ENCODE results near the gene ZNF687. TPM values are rescaled to one million over a fixed set of nuclear protein-coding genes. Genes with fewer than 3 reads are reported as not detected.

Gene ZNF687
- total and polyA plus RNA-seq, 7 donors = 4.6 to 14.8 (median 11.7) TPM

DNA sequence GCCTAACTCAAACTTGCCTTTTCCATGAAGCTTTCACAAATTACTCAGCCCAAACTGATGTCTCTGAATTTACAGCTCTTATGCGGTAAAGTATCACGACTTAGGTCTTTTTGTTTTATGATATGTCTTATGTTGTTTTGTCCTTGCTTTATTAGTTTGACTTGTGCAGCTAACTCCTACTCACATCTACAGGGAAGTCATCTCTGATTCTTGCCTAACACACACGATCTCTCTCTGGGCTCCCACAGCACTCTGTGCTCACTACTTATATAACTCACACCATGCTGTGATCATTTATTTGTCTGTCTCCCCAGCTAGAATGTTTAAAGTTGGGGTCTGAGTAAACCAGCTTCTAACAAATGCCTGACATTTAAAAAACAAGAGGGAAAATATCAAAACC, 54.5 kb downstream of the ZNF687 start:
- Histone ChIP-seq H3K9me3 (no peaks in the 10 kb centered on the region), H3K27ac (no peak overlapping the region), H3K4me3 (no peak overlapping the region), H3K36me3 (ENCODE audit: insufficient read depth in 1 of 2, low read depth in 1 of 2) (peaks cover 0 to 2% of the 10 kb centered on the region in 2 donors), H3K27me3 (ENCODE audit: insufficient read depth in 3 of 3, low read length in 2 of 3) (no peaks in the 10 kb centered on the region), H3K4me1 (no peaks in the 10 kb centered on the region)
- ATAC-seq (no peak), DNase-seq (no peak)
- intact Hi-C loops (cut with DNase I) = no loop called here
- TF ChIP-seq, protein P1, sequence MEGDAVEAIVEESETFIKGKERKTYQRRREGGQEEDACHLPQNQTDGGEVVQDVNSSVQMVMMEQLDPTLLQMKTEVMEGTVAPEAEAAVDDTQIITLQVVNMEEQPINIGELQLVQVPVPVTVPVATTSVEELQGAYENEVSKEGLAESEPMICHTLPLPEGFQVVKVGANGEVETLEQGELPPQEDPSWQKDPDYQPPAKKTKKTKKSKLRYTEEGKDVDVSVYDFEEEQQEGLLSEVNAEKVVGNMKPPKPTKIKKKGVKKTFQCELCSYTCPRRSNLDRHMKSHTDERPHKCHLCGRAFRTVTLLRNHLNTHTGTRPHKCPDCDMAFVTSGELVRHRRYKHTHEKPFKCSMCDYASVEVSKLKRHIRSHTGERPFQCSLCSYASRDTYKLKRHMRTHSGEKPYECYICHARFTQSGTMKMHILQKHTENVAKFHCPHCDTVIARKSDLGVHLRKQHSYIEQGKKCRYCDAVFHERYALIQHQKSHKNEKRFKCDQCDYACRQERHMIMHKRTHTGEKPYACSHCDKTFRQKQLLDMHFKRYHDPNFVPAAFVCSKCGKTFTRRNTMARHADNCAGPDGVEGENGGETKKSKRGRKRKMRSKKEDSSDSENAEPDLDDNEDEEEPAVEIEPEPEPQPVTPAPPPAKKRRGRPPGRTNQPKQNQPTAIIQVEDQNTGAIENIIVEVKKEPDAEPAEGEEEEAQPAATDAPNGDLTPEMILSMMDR (IDR thresholded peaks at IDR 0.05) = no peak
- WGBS, 3 donors = 90 to 95% (median 91%) methylated on average over 3 of the region's 3 CpGs

DNA sequence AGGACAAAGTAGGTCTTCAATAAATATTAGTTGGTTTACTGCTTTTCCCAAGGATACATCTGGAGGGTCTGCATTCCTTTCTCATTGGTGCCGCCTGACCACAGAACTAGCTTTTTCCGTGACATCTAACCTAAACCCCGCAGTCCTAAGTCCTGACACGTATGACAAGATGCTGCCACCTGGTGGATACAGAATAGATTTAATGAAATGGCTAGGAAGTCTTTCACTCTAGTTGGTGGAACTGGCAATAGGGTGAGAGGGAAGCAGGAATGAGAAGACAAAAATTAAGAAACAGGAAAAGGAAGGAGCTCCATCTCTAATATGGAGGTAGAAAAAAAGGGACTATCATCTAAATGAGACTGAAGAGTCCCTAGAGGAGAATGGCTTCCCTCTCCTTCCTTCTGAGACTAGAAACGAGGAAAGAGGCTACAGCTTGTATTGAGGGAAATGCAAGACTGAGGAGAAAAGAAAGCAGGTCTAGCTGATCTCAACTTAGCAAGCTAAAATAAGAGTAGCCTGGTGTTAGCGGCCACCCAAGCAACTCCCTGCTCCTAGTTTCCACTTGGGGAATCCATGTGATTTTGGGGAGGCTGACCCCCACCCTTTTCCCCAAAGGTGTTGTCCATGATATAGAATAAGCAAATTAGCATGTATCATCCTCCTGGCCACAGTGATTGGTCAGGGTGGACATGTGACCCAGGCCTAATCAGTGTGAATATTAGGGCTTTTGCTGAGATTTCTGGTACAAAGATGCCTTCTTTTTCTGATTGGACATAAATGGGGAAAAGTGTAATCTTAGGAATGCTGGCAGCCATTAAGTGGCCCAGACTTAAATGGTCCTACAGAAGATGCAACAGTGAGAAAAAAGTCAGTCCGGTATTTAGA, 59.0 kb downstream of the ZNF687 start:
- intact Hi-C loops (cut with DNase I) = loop anchor here (1.0 to 10.0 kb wide), 2 partner anchors 40 to 54 kb away; partner anchors contain the start of gene PSMB4 (in 1 of the 2)
- H3K36me3 ChIP-seq (ENCODE audit: insufficient read depth in 1 of 2, low read depth in 1 of 2) = peaks cover 0 to 47% of the 10 kb centered on the region in 2 donors
- 29 to 36% (median 34%) methylated on average over 7 of the region's 7 CpGs for WGBS, 3 donors
- no peaks in the 10 kb centered on the region for H3K27me3 ChIP-seq (ENCODE audit: insufficient read depth in 3 of 3, low read length in 2 of 3)
- H3K4me1 ChIP-seq = peaks cover 4% of the 10 kb centered on the region
- no peak overlapping the region for H3K4me3 ChIP-seq
- TF ChIP-seq, protein P1 (IDR thresholded peaks at IDR 0.05) = peak; percentile 75
- peak overlapping the region; percentile 19 for H3K27ac ChIP-seq
- no peaks in the 10 kb centered on the region for H3K9me3 ChIP-seq
- DNase-seq (no peak), ATAC-seq (peak; percentile 83 to 93 (median 84))

Other genes with a start within 250 kb of the ZNF687 start
- under 1 TPM; 0.06 to 0.96 (median 0.43) TPM for gene BNIPL, start 245.7 kb upstream of the ZNF687 start, total RNA-seq
- under 1 TPM; 0.04 to 0.10 (median 0.05) TPM for gene BNIPL, start 245.7 kb upstream of the ZNF687 start, polyA plus RNA-seq
- gene C1orf56, start 234.5 kb upstream of the ZNF687 start, total RNA-seq = 1 to 10 TPM; 5.1 to 8.8 (median 6.9) TPM
- 10 to 100 TPM in 1 of 3 donors, 1 to 10 TPM in 2; 1.3 to 16.9 (median 6.5) TPM for gene C1orf56, start 234.5 kb upstream of the ZNF687 start, polyA plus RNA-seq
- 10 to 100 TPM; 26.1 to 49.8 (median 33.2) TPM for gene CDC42SE1, start 222.7 kb upstream of the ZNF687 start, total RNA-seq
- gene CDC42SE1, start 222.7 kb upstream of the ZNF687 start, polyA plus RNA-seq = 10 to 100 TPM; 20.1 to 46.4 (median 24.7) TPM
- 10 to 100 TPM in 1 of 4 donors, 1 to 10 TPM in 3; 1.3 to 35.8 (median 4.5) TPM for gene MLLT11, start 221.9 kb upstream of the ZNF687 start, total RNA-seq
- gene MLLT11, start 221.9 kb upstream of the ZNF687 start, polyA plus RNA-seq = 1 to 10 TPM; 1.2 to 5.0 (median 1.3) TPM
- gene GABPB2, start 211.5 kb upstream of the ZNF687 start, total RNA-seq = 10 to 100 TPM in 2 of 4 donors, 1 to 10 TPM in 2; 8.2 to 15.9 (median 9.7) TPM
- 1 to 10 TPM; 2.6 to 7.0 (median 3.6) TPM for gene GABPB2, start 211.5 kb upstream of the ZNF687 start, polyA plus RNA-seq
- 100 to 1,000 TPM in 2 of 4 donors, 10 to 100 TPM in 2; 56.3 to 145 (median 101) TPM for gene SEMA6C, start 135.7 kb upstream of the ZNF687 start, total RNA-seq
- 10 to 100 TPM in 2 of 3 donors, 1 to 10 TPM in 1; 8.9 to 46.3 (median 29.5) TPM for gene SEMA6C, start 135.7 kb upstream of the ZNF687 start, polyA plus RNA-seq
- 1 to 10 TPM in 1 of 4 donors, under 1 TPM in 3; 0.56 to 1.3 (median 0.74) TPM for gene TNFAIP8L2, start 125.7 kb upstream of the ZNF687 start, total RNA-seq
- 1 to 10 TPM in 2 of 3 donors, under 1 TPM in 1; 0.62 to 1.1 (median 1.1) TPM for gene TNFAIP8L2, start 125.7 kb upstream of the ZNF687 start, polyA plus RNA-seq
- gene LYSMD1, start 116.4 kb upstream of the ZNF687 start, total RNA-seq = 10 to 100 TPM in 3 of 4 donors, 1 to 10 TPM in 1; 6.7 to 17.5 (median 12.3) TPM
- 10 to 100 TPM in 1 of 3 donors, 1 to 10 TPM in 2; 8.4 to 18.0 (median 8.6) TPM for gene LYSMD1, start 116.4 kb upstream of the ZNF687 start, polyA plus RNA-seq
- gene SCNM1, start 116.2 kb upstream of the ZNF687 start, total RNA-seq = 10 to 100 TPM; 23.6 to 47.9 (median 39.5) TPM
- 10 to 100 TPM; 71.0 to 78.7 (median 72.3) TPM for gene SCNM1, start 116.2 kb upstream of the ZNF687 start, polyA plus RNA-seq
- gene TMOD4, start 106.3 kb upstream of the ZNF687 start, total RNA-seq = 100 to 1,000 TPM; 102 to 434 (median 407) TPM
- gene TMOD4, start 106.3 kb upstream of the ZNF687 start, polyA plus RNA-seq = 100 to 1,000 TPM in 2 of 3 donors, 10 to 100 TPM in 1; 17.6 to 274 (median 154) TPM
- gene VPS72, start 92.1 kb upstream of the ZNF687 start, total RNA-seq = 100 to 1,000 TPM in 1 of 4 donors, 10 to 100 TPM in 3; 38.6 to 112 (median 59.8) TPM
- 100 to 1,000 TPM in 1 of 3 donors, 10 to 100 TPM in 2; 30.8 to 100 (median 70.7) TPM for gene VPS72, start 92.1 kb upstream of the ZNF687 start, polyA plus RNA-seq
- 10 to 100 TPM; 29.5 to 46.8 (median 38.6) TPM for gene PIP5K1A, start 83.7 kb upstream of the ZNF687 start, total RNA-seq
- gene PIP5K1A, start 83.7 kb upstream of the ZNF687 start, polyA plus RNA-seq = 10 to 100 TPM; 10.8 to 35.4 (median 14.5) TPM
- gene PSMD4, start 27.6 kb upstream of the ZNF687 start, total RNA-seq = 100 to 1,000 TPM; 208 to 313 (median 240) TPM
- gene PSMD4, start 27.6 kb upstream of the ZNF687 start, polyA plus RNA-seq = 100 to 1,000 TPM; 298 to 486 (median 334) TPM
- gene PI4KB, start 45.1 kb downstream of the ZNF687 start, total RNA-seq = 10 to 100 TPM; 51.9 to 96.4 (median 78.8) TPM
- 10 to 100 TPM; 42.6 to 66.3 (median 53.2) TPM for gene PI4KB, start 45.1 kb downstream of the ZNF687 start, polyA plus RNA-seq
- 10 to 100 TPM; 16.9 to 38.7 (median 21.6) TPM for gene RFX5, start 65.0 kb downstream of the ZNF687 start, total RNA-seq
- 10 to 100 TPM in 1 of 3 donors, 1 to 10 TPM in 2; 4.7 to 36.3 (median 8.5) TPM for gene RFX5, start 65.0 kb downstream of the ZNF687 start, polyA plus RNA-seq
- gene SELENBP1, start 90.4 kb downstream of the ZNF687 start, total RNA-seq = 10 to 100 TPM; 19.7 to 89.2 (median 56.3) TPM
- gene SELENBP1, start 90.4 kb downstream of the ZNF687 start, polyA plus RNA-seq = 10 to 100 TPM; 12.7 to 41.2 (median 26.7) TPM
- gene PSMB4, start 117.3 kb downstream of the ZNF687 start, total RNA-seq = 100 to 1,000 TPM; 149 to 285 (median 230) TPM
- gene PSMB4, start 117.3 kb downstream of the ZNF687 start, polyA plus RNA-seq = 100 to 1,000 TPM; 354 to 521 (median 465) TPM
- gene POGZ, start 177.2 kb downstream of the ZNF687 start, total RNA-seq = 10 to 100 TPM; 26.5 to 45.1 (median 41.8) TPM
- gene POGZ, start 177.2 kb downstream of the ZNF687 start, polyA plus RNA-seq = 10 to 100 TPM in 1 of 3 donors, 1 to 10 TPM in 2; 6.7 to 13.8 (median 8.5) TPM
- gene CGN, start 229.1 kb downstream of the ZNF687 start, total RNA-seq = under 1 TPM in 2 of 4 donors, not detected in 2; 0.10 to 0.21 TPM
- under 1 TPM; 0.03 to 0.12 (median 0.05) TPM for gene CGN, start 229.1 kb downstream of the ZNF687 start, polyA plus RNA-seq